DMS53 (cell line): Measurements from ENCODE around the gene PTPRN2.

Source experiments
- DNase-seq: peaks from one replicate; lab custom pipeline; 2025; lab: John Stamatoyannopoulos, UW

PTPRN2 gene

GRCh38 chr7:157884461-157885062 lies 703.1 kb downstream of the PTPRN2 start:
- DNase-seq, result no peak

GRCh38 chr7:157881048-157881771 lies 706.4 kb downstream of the PTPRN2 start:
- peak; percentile 38 for DNase-seq

GRCh38 chr7:157879391-157879790 lies 708.2 kb downstream of the PTPRN2 start:
- DNase-seq, result no peak

DNA sequence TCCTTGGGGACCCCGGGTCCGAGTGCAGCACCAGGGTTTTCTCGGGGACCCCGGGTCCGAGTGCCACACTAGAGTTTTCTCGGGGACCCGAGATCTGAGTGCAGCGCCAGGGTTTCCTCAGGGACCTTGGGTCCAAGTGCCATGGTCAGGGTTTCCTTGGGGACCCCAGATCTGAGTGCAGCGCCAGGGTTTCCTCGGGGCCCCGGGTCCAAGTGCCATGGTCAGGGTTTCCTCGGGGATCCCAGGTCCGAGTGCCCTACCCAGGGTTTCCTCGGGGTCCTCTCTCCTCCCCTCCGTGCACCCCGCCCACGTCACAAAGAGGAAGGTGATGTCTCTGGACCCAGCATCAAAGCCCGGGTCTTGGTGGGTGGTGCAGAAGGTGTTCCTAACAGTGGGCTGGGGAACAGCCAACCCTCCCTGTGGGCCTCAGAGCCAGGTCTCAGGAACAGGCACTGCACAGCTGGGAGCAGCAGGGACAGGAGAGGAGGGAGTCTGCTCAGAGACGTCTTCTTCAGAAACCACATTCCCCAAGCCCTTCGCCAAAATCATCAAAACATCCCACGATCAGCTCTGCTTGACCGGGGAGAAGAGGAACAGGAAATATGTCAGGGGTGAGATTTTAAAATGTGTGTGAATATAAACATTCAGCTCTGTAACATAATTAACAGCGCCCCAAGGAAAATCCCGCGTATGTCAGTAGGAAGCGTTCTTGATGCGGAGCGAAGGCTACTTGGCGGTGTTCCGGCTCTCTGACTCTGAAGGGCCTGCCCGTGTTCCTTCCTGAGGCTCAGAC lies 710.1 kb downstream of the PTPRN2 start:
- no peak for DNase-seq

DNA sequence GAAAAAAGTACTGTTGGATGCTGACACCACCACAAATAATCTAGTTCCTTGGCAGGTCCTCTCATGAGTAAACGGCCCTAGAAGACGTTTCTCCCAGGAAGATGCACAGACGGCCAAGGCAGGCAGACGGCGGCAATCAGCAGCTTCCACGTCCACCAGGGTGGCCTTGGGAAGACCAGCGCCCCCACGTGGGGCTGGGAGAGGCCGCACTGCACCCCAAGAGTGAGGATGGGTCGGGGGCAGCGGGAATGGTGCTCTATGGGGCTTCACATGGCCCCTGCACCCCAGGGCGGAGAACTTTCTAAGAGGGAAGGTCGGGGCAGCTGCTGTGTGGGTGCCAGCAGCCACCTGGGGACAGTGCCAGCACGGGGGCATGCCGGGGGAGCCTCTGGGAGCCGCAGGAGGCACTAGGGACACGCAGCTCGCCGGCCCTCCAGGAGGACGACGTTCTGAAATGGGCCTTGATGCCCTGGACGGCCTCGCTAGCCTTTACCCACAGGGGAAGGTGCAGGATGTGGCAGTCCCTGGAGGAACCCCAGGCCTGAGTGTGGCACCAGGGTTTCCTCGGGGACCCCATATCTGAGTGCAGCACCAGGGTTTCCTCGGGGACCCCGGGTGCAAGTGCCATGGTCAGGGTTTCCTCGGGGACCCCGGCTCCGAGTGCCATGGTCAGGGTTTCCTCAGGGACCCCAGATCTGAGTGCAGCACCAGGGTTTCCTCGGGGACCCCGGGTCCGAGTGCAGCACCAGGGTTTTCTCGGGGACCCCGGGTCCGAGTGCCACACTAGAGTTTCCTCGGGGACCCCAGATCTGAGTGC lies 710.9 kb downstream of the PTPRN2 start:
- no peak for DNase-seq

DNA sequence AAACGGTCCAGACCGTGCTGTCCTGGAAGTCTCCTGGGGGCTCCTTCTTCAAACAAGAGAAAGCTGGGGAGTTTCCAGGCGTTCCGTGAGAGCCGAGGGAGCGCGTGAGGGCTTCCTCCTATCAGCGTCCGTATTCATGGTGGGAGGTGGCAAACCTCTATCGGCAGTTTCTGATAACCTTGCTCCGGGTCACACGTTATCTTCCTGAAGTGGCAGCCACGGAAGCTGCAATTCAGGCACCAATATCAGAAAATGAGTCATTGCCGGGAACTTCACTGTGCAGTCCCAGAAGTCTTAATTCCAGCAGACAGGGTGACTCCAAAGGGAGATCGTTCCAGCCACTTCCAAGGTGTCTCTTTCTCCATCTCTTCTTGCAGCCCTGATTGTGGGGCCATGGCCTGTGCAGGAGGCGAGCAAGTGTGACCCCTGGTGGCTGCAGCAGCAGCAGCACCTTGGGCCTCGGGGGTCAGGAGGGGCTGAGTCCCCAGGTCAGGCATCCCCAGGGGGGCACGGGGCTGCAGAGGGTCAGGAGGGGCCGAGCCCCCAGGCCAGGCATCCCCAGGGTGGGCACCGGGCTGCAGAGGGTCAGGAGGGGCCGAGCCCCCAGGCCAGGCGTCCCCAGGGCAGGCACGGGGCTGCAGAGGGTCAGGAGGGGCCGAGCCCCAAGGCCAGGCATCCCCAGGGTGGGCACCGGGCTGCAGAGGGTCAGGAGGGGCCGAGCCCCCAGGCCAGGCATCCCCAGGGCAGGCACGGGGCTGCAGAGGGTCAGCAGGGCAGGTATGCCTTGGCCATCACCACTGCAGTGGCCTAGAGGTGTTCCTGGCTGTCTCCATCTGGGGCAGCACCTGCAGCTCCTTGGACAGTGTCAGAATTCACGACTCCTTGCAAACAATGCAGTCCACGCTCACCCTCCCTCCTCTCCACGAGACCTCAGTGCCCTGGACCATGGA lies 712.1 kb downstream of the PTPRN2 start:
- peak; percentile 66 for DNase-seq

- no peak for DNase-seq
These were observed 712.8 kb downstream of the PTPRN2 start for GRCh38 chr7:157874870-157875229.

DNA sequence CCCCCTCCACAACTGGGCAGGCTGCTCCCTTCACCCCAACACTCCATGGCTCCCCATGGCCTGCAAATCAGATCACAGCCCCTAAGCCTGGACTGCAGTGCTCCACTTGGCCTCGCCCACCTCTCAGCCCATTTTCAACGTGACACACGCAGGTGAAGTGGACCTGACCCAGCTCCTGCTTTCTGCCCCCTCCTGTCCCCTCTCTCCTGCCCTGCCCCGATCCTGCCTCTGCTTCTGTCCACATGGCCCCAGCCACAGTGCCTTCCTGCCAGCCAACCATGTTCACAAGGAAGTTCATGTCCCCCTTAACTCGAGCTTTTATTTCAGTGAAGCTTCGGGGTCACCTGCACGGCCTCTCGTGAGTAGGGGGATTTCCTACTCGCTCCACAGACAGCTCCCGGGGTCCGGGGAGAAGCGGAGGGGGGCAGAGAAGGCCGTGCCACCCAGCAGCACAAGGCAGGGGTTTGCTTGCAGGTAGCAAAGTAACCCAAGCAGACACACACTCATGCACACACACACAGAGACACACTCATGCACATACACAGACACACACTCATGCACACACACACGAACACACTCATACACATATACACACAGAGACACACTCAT lies 713.3 kb downstream of the PTPRN2 start:
- no peak for DNase-seq

DNA sequence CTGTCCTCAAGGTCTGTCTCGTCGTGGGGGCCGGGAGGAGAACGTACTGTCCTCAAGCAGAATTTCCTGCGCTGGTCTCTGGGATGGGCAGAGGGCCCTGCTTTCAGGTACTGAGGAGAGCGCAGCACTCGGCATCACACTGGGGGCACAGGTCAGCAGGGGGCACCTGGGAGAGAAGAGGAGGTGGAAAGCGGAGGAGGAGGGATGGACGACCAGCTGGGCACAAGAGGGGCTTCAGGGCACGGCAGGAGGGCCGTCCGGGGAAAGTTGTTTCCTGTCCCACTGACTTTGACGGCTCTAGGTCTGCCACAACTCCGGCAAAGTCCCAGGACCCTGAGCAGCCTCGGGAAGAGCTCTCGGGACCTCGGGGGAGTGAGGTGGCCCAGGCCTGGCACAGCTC lies 714.0 kb downstream of the PTPRN2 start:
- DNase-seq, result no peak

- DNase-seq, result no peak
These were observed 714.4 kb downstream of the PTPRN2 start for GRCh38 chr7:157873181-157873580.

GRCh38 chr7:157872447-157872846 lies 715.2 kb downstream of the PTPRN2 start:
- no peak for DNase-seq

DNA sequence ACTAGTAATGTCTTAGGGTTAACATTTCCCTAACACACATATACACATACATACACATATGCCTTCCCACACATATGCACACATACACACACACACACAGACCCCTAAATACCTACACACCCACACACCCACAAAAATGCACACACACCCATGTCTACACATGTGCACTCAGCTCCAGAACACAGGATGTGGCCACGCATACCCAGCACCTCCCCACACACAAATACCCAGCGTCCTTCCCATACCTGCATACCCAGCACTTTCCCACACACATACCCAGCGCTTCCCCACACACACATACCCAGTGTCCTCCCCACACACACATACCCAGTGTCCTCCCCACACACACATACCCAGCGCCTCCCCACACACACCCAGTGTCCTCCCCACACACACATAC lies 715.9 kb downstream of the PTPRN2 start:
- DNase-seq, result no peak

- DNase-seq, result no peak
These were observed 716.9 kb downstream of the PTPRN2 start for GRCh38 chr7:157870644-157871290.

GRCh38 chr7:157869793-157870192 lies 717.8 kb downstream of the PTPRN2 start:
- no peak for DNase-seq

DNA sequence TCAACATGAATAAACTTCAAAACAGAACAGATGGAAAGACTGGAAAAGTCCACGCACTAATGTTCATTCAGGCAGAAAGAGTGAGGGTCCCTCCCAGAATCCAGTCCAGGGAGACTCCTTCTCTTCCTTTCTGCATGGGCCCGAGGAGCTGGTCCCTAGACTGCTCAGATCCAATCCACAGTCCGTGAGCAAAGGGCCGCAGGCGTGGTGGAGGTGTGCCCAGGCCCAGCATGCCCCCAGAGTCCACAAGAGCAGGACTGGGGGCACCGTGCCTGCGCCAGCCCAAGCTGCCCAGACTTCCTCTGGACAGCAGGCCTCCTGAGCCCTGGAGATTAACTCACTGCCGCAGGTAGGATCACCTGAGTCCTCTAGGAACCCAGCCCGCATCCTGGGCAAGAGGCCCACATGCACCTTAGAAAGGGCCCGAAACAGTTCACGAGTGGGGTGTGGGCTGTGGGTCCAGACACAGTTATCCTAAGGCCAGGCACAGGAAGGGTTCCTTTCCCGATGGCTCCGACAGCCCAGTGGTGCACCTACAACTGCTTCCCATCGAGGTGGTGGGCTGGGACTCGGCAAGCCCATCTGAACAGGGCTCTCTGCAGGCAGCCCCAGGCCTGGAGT lies 719.8 kb downstream of the PTPRN2 start:
- DNase-seq, result no peak

DNA sequence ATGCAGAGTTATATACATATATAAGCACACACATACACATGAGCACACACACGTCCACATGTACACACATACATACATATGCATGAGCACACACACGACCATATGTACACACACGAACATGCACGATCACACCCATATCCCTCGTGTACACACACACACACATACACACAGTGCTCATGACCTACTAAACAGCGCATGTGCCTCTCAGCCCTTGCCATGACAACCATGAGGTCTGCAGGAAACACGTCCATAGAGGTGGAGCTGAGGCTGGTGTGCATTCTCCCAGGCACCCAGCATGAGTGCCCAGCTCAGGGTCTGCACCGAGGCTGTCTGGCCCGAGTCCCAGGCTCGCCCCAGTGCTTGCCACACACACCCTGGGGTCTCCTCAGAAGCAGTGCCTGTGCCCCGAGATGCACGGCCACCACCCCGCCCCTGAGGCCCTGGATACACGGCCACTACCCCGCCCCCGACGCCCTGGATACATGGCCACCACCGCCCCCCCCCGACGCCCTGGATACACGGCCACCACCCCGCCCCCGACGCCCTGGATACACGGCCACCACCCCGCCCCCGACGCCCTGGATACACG lies 721.2 kb downstream of the PTPRN2 start:
- no peak for DNase-seq

DNA sequence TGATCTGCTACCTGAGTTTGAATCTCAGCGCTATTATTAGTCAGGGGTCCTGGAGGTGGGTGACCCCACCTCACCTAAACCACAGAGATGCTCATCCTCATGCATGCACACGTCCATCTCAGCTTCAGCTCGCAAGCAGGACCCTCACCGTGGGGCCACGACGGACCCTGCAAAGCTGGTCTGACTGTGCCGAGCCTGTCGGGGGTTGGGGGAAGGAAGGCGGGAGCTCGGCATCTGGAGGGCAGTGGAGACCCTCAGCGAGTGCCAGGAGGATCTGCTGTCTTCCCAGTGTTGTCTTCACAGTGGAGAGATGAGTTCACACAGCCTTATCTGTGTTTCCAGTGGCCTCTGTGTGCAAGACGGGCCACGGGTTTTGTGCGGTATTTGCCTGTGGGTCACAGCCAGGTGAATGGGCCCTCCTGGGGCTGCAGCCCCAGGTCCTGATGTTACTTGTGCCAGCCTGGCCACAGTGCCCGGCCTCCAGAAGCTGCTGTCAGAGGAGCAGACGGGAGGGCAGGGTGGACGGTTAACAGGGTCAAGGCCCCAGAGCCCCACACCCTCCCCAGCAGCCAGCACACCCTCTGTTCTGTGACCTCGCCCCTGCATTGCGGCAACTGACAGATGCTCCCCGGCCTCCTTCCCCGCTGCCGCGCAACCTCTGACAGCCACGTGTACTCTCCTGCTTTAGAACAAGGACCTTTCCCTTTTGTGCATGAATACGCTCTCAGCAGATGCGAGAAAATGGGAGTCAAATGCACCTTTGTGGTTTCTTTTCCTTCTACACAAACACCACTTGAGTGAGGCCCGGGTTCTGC lies 722.1 kb downstream of the PTPRN2 start:
- no peak for DNase-seq

DNA sequence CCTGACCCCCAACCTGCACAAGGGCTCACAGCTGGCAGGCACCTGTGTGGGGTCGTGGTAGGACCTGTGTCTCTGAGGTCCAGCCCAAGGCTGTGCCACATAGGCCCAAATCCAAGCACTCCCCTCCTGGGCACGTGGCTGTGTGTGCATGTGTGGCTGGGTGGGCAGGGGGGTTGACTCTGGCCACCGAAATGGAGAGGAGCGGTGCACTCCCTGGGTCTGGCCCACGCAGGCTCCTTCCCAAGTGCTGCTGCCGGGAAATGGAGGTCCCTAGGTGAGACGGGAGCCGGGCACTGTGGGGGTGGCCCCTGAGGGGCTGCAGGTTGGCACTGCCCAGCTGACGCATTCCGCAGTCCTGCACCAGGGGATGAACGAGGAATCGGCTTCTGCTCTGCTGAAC lies 722.7 kb downstream of the PTPRN2 start:
- no peak for DNase-seq
